UCSD-AML1 (cell line): ENCODE results near the gene EOMES.

ENCODE experiments used
- DNase-seq: peaks from one replicate; lab custom pipeline; 2025; ENCODE audit not compliant: unreplicated experiment; lab: John Stamatoyannopoulos, UW

Gene EOMES

DNA sequence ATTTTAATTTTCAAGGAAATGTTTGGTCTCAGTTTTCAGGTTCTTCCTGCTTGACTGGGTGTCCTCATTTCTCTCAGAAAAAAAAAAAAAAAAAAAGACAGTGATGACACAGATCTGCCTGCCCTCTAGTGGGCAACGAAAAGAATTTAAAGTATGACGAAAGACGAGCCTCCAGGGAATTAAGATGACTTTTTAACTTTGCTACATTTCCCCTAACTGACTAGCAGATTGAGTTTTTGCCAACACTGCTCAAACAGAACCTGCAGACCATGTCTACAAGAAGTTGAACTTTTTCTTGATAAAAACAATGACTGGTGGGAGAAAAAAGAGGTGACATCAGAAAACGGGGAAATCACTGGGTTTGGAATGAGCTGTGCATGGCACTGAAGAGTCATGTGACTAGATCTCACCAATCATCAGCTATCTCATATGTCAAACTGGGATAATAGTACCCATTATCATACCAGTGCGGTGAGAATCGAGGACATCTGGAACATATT lies 40.8 kb downstream of the EOMES start:
- DNase-seq: no peak

DNA sequence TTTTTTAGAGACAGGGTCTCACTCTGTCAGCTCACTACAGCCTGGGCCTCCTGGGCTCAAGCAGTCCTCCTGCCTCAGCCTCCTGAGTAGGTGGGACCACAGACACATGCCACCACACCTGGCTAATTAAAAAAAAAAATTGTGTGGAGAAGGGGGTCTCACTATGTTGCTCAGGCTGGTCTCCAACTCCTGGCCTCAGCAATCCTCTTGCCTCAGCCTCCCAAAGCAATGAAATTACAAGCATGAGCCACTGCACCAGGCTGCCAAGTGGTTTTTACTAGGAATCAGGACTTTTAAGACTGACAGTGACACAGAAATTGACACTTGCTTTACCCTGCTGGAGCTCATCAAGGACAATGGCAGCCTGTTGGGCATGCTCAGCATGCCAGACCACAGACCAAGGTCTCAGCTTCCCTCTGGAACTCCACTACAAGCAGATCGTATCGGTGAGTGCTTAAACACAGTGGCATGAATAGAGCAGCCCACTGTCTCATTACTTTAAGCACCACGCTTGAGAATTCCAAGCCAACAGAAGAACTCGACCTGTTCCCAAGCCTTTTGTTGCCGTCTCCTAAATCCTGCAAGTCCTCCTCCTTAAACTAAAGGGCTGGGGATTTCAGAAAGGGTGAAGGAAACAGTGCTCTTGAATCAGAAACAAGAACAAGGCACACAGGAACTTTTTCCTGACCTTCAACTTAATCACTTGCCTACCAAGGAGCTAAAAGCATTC lies 41.4 kb downstream of the EOMES start:
- DNase-seq: peak; percentile 25

DNA sequence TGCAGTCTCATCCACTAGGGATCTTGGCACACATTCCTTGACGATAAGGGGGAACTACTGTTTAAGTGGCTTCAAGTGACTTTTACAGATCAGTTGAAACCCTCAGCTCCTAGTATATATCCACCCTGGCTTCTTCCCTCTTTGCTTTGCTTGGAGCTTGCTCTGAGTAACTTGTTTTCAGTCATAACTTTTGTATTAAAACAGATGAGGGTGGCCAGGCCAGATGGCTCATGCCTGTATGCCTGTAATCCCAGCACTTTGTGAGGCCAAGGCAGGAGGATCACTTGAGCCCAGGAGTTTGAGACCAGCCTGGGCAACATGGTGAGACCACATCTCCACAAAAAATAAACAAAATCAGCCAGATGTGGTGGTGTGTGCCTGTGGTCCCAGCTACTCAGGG lies 42.4 kb downstream of the EOMES start:
- DNase-seq: no peak

GRCh38 chr3:27678234-27678633 lies 43.9 kb downstream of the EOMES start:
- DNase-seq: no peak

DNA sequence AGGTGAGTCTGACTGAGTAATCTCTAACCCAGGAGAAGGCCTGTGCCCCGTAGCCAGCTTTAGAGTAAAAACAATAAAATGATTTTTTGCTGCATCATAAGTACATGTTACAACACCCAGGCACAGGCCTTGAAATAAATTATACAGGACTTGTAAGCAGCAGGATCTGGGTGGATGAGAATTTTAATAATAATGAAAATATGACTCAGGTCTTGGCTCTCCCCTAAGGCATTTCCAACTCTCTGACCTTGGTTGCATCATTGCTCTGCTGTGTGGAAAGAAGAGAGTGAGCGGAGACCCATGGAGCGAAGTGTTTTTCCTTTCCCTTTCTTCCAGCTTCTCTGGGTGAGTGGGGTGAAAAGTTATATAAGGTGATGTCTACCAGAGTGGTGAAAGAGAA lies 44.6 kb downstream of the EOMES start:
- DNase-seq: no peak

GRCh38 chr3:27675287-27675686 lies 46.8 kb downstream of the EOMES start:
- DNase-seq: no peak

- DNase-seq: peak; percentile 31
Observed at GRCh38 chr3:27673701-27674100, 48.4 kb downstream of the EOMES start.

GRCh38 chr3:27671101-27671500 lies 51.0 kb downstream of the EOMES start:
- no peak for DNase-seq

DNA sequence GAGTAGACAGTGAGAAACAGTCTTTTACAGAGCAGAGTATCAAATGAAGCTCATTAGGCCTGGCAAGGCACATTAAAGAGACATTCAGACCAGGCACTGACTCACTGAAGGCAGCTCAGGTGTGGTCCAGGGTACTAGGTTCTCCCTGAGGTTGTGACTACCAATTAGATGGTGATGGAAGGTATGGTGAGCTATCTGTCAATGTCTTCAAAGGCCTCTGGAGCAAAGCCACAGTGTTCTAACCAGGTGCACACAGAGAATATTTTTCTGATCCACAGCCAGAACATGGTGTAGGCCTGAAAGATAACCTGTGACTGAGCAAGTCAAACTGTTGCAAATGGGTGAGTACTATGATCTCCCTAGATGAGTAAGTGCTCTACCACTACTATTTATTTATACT lies 51.5 kb downstream of the EOMES start:
- DNase-seq: no peak

DNA sequence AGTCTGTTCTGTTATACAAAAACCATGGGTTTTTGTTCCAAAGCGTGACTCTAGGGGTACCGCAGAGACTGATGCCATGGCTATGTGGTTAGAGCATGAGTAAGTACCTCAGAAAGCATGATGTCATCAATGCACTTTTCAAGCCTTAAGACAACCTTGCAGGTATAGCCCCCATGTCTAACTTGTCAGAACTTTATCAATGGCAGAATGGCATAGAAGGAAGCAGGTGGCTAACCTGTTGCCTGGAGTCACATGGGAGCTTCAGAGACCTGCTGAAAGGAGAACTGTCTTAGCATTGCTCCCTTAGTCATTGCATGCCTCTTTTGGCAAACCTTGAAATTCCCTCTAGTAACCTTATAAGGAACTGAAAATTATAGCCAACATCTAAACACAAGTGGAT lies 52.5 kb downstream of the EOMES start:
- no peak for DNase-seq

- no peak for DNase-seq
Observed at GRCh38 chr3:27667751-27668150, 54.4 kb downstream of the EOMES start.

- DNase-seq: peak; percentile 78
Observed at GRCh38 chr3:27666708-27667107, 55.4 kb downstream of the EOMES start.

GRCh38 chr3:27666272-27666671 lies 55.9 kb downstream of the EOMES start:
- no peak for DNase-seq
